Loucy (cell line): ENCODE results near the gene MRPL12.

Experiments used
- H2AFZ ChIP-seq: fragments of 200-600 bp; sonication (generic); 2 replicates; pipeline ENCODE4 v1.6.0; 2016; ENCODE audit warnings: antibody characterized with exemption, mild to moderate bottlenecking, low read length, moderate library complexity
- H3F3A ChIP-seq: fragments of 200-600 bp; 2 replicates; pipeline ENCODE4 v1.6.0; 2016; ENCODE audit warnings: antibody characterized with exemption, low read depth, mild to moderate bottlenecking
- H3K27me3 ChIP-seq: fragments of 200-600 bp; sonication (generic); 2 replicates; pipeline ENCODE4 v1.6.1; 2014; ENCODE audit warnings: low read length, mild to moderate bottlenecking; ENCODE audit not compliant: insufficient read depth, poor library complexity, severe bottlenecking
- H3K36me3 ChIP-seq: fragments of 200-600 bp; sonication (generic); 2 replicates; pipeline ENCODE4 v1.6.1; 2016; ENCODE audit warnings: low read length; ENCODE audit not compliant: insufficient read depth
- H3K4me1 ChIP-seq: fragments of 200-600 bp; sonication (generic); 2 replicates; pipeline ENCODE4 v1.5.1; 2014; ENCODE audit warnings: low read length, mild to moderate bottlenecking; ENCODE audit not compliant: insufficient read depth, poor library complexity, severe bottlenecking
- H3K4me2 ChIP-seq: fragments of 200-600 bp; sonication (generic); 2 replicates; pipeline ENCODE4 v1.6.0; 2014; ENCODE audit warnings: antibody characterized with exemption, low read length, low read depth, mild to moderate bottlenecking; ENCODE audit not compliant: poor library complexity, severe bottlenecking
- H3K4me3 ChIP-seq: fragments of 200-600 bp; sonication (generic); 2 replicates; pipeline ENCODE4 v1.5.1; 2014; ENCODE audit warnings: low read length, mild to moderate bottlenecking, mixed read lengths; ENCODE audit not compliant: poor library complexity, severe bottlenecking
- H3K79me2 ChIP-seq: fragments of 200-600 bp; sonication (generic); 2 replicates; pipeline ENCODE4 v1.6.1; 2014; ENCODE audit warnings: low read length; ENCODE audit not compliant: insufficient read depth
- H3K9ac ChIP-seq: fragments of 200-600 bp; sonication (generic); 2 replicates; pipeline ENCODE4 v1.6.0; 2014; ENCODE audit warnings: mild to moderate bottlenecking, low read depth, low read length, moderate library complexity; ENCODE audit not compliant: poor library complexity, severe bottlenecking
- H3K9me2 ChIP-seq: fragments of 200-600 bp; sonication (generic); replicated peaks from 2 replicates; pipeline ENCODE4 v1.6.1; 2016; ENCODE audit warnings: low read depth, low read length, mixed read lengths
- H3K9me3 ChIP-seq: fragments of 200-600 bp; sonication (generic); 2 replicates; pipeline ENCODE4 v1.6.1; 2014; ENCODE audit warnings: mild to moderate bottlenecking, antibody characterized with exemption, low read length, low read depth; ENCODE audit not compliant: insufficient read depth
- H4K20me1 ChIP-seq: fragments of 200-600 bp; sonication (generic); 2 replicates; pipeline ENCODE4 v1.6.0; 2014; ENCODE audit warnings: antibody characterized with exemption, low read length, mild to moderate bottlenecking; ENCODE audit not compliant: insufficient read depth, poor library complexity, severe bottlenecking
- CTCF ChIP-seq: fragments of 200-600 bp; sonication (generic); conservative IDR thresholded peaks from 2 replicates; pipeline ENCODE4 v1.5.1; 2014; ENCODE audit warnings: mild to moderate bottlenecking, antibody characterized with exemption, low read length
- EZH2phosphoT487 ChIP-seq: fragments of 200-600 bp; IDR thresholded peaks from 2 replicates; pipeline ENCODE4 v1.6.1; 2018; ENCODE audit warnings: antibody characterized with exemption, mild to moderate bottlenecking, moderate library complexity, borderline replicate concordance

Gene MRPL12

GRCh38 chr17:81717049-81717765, 14.0 kb downstream of the MRPL12 start:
- H3K4me2 ChIP-seq, result no peak overlapping the region
- H3K4me1 ChIP-seq, result peaks cover 22% of the 10 kb centered on the region
- H2AFZ ChIP-seq, result no peak overlapping the region
- peaks cover 34% of the 10 kb centered on the region for H3K79me2 ChIP-seq
- TF ChIP-seq CTCF (no peak), EZH2phosphoT487 (no peak)
- no peak overlapping the region for H3K9ac ChIP-seq
- no peaks in the 10 kb centered on the region for H3K27me3 ChIP-seq
- H3K9me2 ChIP-seq, result no peaks in the 10 kb centered on the region
- no peak overlapping the region for H3K4me3 ChIP-seq
- H3F3A ChIP-seq, result no peaks in the 10 kb centered on the region
- no peaks in the 10 kb centered on the region for H3K36me3 ChIP-seq
- no peaks in the 10 kb centered on the region for H3K9me3 ChIP-seq
- H4K20me1 ChIP-seq, result peaks cover 6% of the 10 kb centered on the region

- H3K9ac ChIP-seq, result no peak overlapping the region
- peaks cover 29% of the 10 kb centered on the region for H3K79me2 ChIP-seq
- TF ChIP-seq EZH2phosphoT487 (no peak), CTCF (no peak)
- H3K4me3 ChIP-seq, result no peak overlapping the region
- H3K4me2 ChIP-seq, result no peak overlapping the region
- no peaks in the 10 kb centered on the region for H3K9me3 ChIP-seq
- H2AFZ ChIP-seq, result no peak overlapping the region
- H3K9me2 ChIP-seq, result no peaks in the 10 kb centered on the region
- H3K27me3 ChIP-seq, result no peaks in the 10 kb centered on the region
- peaks cover 5% of the 10 kb centered on the region for H4K20me1 ChIP-seq
- H3K4me1 ChIP-seq, result peaks cover 25% of the 10 kb centered on the region
- no peaks in the 10 kb centered on the region for H3F3A ChIP-seq
- H3K36me3 ChIP-seq, result no peaks in the 10 kb centered on the region
Measured at GRCh38 chr17:81717766-81718089, 14.6 kb downstream of the MRPL12 start.

GRCh38 chr17:81719410-81720266, 16.5 kb downstream of the MRPL12 start:
- Histone ChIP-seq H3K9me2 (no peaks in the 10 kb centered on the region), H3K4me2 (no peak overlapping the region), H3K4me1 (peaks cover 5% of the 10 kb centered on the region), H3K79me2 (peaks cover 10% of the 10 kb centered on the region; the same call in 1 of the 2 replicates), H4K20me1 (no peaks in the 10 kb centered on the region), H3K4me3 (no peak overlapping the region), H3K27me3 (no peaks in the 10 kb centered on the region), H3F3A (no peaks in the 10 kb centered on the region), H3K9ac (no peak overlapping the region), H3K36me3 (no peaks in the 10 kb centered on the region), H2AFZ (no peak overlapping the region), H3K9me3 (no peaks in the 10 kb centered on the region)
- no peak for TF ChIP-seq EZH2phosphoT487
- no peak for TF ChIP-seq CTCF
